Gastroesophageal sphincter (tissue), 3 donors: ENCODE data around the gene MEIS2.

Experiments
- EP300 ChIP-seq: sonication (generic); formaldehyde crosslinking; IDR thresholded peaks from one replicate; pipeline ENCODE4 v1.6.1; 2017; ENCODE audit warnings: antibody characterized with exemption, mild to moderate bottlenecking
- POLR2A ChIP-seq, 2 donors: fragments of 450-650 bp; IDR thresholded peaks; one replicate each; pipeline ENCODE4 v1.6.1; 2017; ENCODE audit warnings: antibody characterized with exemption in 2 of 2, mild to moderate bottlenecking in 2 of 2, moderate library complexity in 1 of 2
- POLR2AphosphoS5 ChIP-seq: sonication (generic); formaldehyde crosslinking; IDR thresholded peaks from one replicate; pipeline ENCODE4 v1.6.1; 2017; ENCODE audit warnings: antibody characterized with exemption
- TF ChIP-seq, protein P1 (sequence below), 4 experiments: fragments of 200-600 bp in 2 of 4; fragments of 450-650 bp in 2 of 4; sonication (generic) in 1 of 4; IDR thresholded peaks; one replicate each; pipeline ENCODE4 v1.5.1; 2017 to 2019; ENCODE audit warnings: antibody characterized with exemption in 4 of 4, mild to moderate bottlenecking in 2 of 4, moderate library complexity in 2 of 4

DNA sequence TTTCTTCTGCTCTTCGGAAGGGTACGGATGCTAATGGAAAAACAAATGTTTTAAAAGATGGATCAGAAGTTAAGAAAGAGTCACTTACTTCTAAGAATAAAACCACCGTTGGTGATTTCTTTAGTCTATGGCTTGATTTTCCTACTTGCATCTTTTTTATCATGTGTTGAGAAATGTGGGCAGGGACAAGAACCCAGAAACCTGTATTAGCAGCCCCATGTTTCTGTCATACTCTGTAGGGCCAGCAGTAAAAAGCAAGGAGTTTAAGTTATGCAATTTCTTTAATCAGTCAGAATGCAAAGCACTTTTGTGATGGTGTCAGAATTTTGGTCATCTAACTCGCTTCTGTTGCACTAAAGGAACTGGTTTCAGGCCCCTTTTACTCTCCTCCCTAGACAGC lies 150.0 kb downstream of the MEIS2 start:
- TF ChIP-seq, protein P1, sequence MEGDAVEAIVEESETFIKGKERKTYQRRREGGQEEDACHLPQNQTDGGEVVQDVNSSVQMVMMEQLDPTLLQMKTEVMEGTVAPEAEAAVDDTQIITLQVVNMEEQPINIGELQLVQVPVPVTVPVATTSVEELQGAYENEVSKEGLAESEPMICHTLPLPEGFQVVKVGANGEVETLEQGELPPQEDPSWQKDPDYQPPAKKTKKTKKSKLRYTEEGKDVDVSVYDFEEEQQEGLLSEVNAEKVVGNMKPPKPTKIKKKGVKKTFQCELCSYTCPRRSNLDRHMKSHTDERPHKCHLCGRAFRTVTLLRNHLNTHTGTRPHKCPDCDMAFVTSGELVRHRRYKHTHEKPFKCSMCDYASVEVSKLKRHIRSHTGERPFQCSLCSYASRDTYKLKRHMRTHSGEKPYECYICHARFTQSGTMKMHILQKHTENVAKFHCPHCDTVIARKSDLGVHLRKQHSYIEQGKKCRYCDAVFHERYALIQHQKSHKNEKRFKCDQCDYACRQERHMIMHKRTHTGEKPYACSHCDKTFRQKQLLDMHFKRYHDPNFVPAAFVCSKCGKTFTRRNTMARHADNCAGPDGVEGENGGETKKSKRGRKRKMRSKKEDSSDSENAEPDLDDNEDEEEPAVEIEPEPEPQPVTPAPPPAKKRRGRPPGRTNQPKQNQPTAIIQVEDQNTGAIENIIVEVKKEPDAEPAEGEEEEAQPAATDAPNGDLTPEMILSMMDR (IDR thresholded peaks at IDR 0.05) = no peak
- TF ChIP-seq POLR2AphosphoS5 = no peak
- TF ChIP-seq POLR2A (IDR thresholded peaks at IDR 0.05) = no peak
- TF ChIP-seq EP300 = no peak
